GM19240 (cell line): ENCODE results near the gene CMTM4.

Experiments used
- DNase-seq: peaks from one replicate; pipeline ENCODE4 v3.0.0; 2011; ENCODE audit warnings: low spot score; ENCODE audit not compliant: insufficient read length

The CMTM4 gene

GRCh38 chr16:66696669-66697630 lies at the start of gene CMTM4:
Gene CMTM4, minus strand, starts transcription at chr16:66696743. Its CDS starts 218 bp downstream, at chr16:66696525.
- peak; percentile 77 for DNase-seq

GRCh38 chr16:66746048-66746447 lies 49.5 kb upstream of the CMTM4 start:
- DNase-seq = no peak

DNA sequence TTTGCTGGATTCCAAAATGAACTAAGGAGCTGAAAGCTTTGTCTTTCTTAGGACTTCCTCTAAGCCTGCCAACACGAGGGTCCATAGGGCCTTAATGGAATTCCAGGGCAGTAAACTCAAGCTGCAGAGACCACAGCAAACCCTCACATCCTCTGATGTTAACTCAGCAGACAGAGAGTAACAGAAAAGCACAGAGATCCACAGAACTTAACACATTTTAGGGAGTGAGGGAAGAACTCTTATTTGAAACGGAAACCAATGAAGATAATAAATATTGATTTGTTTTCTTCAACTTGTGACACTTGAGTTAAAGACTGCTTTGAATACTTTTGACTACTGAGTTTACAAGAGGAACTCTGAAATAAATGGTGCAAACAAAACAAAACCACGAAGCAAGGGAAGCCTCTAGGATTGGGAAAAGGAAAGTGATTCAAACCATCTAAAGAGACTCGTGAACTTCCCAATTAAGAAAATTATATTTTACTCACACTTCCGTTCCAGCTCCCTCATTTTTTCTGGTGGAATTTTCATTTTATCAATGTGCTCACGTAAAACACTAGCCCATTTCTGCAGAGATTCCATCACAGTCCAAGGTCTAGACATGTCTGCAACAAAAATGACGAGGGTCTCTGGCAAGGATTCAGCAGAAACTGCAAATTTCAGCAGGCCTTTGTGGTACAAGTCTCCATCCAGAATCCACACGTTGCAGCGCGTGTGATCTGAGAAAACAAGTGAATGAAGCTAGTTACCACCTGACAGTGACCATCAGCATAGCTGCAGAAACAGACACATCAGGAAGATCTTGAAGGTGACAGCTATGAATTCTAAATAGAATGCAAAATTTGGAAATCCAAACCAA lies 45.6 kb upstream of the CMTM4 start:
- DNase-seq = no peak

GRCh38 chr16:66741169-66741900 lies 44.8 kb upstream of the CMTM4 start:
- no peak for DNase-seq

DNA sequence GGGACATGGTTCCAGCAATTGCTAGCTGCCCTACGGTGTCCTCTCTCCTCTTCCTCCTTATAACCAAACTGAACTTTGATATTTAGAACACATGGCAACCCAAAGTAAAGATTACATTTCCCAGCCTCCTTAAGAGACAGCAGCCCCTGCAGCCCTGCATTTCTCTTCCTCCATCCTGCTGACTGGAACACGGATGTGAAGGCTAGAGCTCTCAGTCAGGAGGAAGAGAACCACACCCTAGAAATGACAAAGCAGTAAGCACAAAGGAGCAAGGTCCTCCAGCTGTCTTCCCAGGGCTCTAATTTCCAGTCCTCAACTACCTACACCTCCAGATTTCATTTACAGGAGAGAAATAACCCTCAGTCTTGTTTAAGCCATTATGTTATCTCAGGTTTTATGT lies 44.0 kb upstream of the CMTM4 start:
- no peak for DNase-seq

- DNase-seq = no peak
These were observed 43.5 kb upstream of the CMTM4 start for GRCh38 chr16:66740010-66740409.

DNA sequence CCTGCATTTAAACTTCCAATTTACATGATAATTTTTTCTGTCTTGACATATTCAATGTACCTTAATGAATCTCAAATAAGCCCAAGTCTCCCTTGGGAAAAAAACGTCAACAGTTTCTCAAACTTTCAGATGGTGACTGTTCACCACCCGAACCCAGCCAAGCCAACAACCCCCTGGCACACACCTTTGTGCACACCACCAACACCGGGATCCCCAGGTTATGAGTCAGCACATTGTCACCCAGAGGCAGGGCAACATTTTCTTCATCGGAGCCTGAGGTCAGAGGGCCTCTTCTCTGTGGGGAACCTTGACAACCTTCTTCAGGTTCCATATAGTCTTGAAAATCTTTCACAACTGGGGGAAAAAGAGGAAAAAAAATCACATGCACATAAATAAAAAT lies 39.3 kb upstream of the CMTM4 start:
- no peak for DNase-seq

DNA sequence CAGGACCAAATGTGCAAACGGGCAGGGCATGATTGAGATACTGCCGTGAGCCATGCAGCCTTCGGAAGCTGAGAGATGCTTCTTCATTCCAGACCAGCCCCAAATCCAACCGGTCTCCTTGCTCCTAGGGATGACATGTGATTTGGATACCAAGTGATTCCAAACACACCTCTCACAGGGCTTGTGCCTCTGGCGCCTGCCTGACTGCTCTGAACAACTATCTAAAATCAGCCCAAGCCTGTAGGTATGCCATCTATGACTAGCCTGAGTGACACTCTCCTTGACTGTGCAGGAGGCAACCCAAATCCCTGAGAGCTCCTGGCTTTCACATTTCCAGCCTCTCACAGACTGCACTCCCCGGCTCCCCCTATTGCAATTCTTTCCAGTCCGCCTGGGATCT lies 34.6 kb upstream of the CMTM4 start:
- no peak for DNase-seq

- no peak for DNase-seq
These were observed 32.3 kb upstream of the CMTM4 start for GRCh38 chr16:66728804-66729203.

DNA sequence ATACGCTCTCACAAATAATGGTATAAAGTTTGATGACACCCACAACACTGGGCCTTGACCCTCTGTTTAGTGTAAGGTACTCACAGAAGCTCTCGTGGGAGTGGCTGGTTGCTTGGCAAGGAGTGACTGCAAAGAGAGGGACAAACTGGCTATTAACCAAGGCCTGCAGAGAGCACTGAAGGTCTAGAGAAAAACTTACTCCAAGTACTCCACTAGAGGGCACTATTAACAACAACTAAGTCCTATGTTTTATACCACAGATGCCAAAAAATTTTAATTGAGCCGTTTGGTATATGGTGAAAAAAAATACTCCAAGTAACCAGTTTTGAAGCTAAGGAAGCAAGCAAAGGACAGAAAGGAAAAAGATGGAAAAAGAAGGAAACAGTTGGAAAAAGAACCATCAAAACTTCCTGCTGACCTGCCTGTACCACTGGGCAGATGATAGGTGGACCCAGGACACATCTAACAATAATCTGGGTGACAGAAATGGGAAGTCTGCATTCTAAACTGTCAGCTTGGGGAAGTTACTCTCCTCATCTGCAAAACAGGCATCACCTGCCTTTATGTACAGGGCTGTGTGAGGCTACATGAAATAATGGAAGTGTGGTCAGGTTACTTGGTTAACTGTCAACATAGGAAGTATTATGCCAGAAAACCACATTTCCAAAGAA lies 31.7 kb upstream of the CMTM4 start:
- no peak for DNase-seq

DNA sequence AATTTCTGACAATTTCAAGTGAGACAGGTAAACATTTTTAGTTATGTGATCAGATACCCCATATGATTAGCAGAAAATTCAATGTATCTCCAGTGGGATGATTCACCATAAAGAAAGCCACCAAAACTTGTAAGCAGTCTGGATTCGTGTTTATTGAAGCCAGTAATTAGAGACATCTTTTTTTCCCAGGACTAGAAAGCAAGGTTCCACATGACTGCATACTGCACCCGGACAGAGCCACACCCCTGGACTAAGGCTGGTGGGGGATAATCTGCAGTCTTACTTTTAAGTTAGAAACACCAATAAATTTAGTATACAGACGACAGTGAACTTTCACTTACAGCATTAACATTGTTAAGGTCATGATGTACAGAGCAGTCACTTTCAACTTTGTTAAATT lies 24.2 kb upstream of the CMTM4 start:
- no peak for DNase-seq

DNA sequence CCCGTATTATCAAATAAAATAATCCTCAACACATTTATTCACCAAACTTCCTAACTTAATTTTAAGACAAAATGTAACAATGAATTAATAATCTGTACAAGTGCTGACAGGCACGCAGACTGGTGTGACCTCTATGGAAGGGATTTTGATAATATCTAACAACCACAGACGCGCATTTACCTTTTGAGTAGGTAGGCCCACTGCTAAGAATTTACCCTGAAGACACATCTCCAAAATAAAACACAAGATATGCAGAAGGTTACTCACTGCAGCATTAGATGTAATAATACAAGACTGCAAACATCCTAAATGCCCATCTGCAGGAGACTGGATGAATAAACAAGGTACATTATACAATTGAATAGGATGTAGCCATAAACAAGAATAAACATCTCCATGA lies 22.7 kb upstream of the CMTM4 start:
- no peak for DNase-seq

- DNase-seq = no peak
These were observed 21.2 kb upstream of the CMTM4 start for GRCh38 chr16:66717776-66718175.

DNA sequence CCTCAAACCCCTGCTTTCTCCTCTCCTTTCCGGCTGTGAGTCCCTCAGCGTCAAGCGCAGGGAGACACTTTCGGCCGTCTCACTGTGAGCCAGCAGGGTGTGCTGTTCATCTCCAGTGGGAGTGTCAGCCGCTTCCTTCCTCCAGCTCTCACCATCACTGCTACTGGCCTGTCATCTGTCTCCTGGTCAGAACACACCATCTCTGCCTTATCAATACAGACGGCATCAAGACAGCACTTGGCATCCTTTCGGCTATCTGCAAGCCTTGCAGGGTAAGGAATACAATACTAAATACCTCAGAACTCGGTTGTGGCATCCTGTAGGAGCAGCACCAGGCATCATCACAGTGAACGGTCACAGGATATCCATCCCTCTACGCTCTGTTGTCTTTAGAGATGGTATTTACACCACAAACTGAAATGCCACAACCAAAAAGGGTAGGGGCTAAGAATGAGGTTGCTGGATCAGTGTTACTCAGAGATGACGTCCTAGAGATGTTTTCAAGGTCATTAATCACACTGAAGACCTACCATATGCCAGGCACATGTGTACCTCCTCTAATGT lies 20.7 kb upstream of the CMTM4 start:
- no peak for DNase-seq

- no peak for DNase-seq
These were observed 18.2 kb upstream of the CMTM4 start for GRCh38 chr16:66714654-66715307.

DNA sequence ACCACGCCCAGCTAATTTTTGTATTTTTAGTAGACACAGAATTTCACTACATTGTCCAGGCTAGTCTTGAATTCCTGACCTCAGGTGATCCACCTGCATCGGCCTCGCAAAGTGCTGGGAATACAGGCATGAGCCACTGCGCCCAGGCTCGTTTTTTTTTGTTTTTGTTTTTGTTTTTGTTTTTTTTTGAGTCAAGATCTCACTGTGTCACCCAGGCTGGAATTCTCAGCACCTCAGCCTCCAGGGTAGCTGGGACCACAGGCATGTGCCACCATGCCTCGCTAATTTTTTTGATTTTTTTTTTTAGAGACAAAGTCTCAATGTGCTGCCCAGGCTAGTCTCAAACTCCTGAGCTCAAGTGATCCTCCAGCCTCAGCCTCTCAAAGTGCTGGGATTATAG lies 17.5 kb upstream of the CMTM4 start:
- DNase-seq = no peak

- DNase-seq = no peak
These were observed 16.5 kb upstream of the CMTM4 start for GRCh38 chr16:66713076-66713475.

- DNase-seq = no peak
These were observed 16.0 kb upstream of the CMTM4 start for GRCh38 chr16:66712512-66712911.

DNA sequence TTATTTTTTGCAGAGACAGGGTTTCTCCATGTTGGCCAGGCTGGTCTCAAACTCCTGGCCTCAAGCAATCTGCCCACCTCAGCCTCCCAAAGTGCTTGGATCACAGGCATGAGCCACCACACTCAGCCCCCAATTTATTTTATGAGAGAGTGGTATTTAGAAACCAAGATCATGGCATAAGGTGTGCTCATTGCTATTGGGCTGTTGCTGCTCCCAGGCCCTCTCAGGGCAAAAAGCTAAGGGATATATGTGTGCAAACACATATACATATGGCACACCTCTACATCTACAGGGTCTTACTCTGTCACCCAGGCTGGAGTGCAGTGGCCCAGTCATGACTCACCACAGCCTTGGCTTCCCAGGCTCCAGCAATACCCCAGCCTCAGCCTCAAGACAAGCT lies 15.0 kb upstream of the CMTM4 start:
- no peak for DNase-seq

GRCh38 chr16:66706506-66706880 lies 9.9 kb upstream of the CMTM4 start:
- no peak for DNase-seq
